ENCODE measurements around the gene PTMA.

Gene PTMA

GRCh38 chr2:231684314-231685223 is 23.8 kb upstream of the PTMA start:
- no peak for TF ChIP-seq CTCF (conservative IDR thresholded peaks at IDR 0.05; ENCODE audit: low read length)
- DNase-seq (ENCODE audit: low read depth): no peak
- H3K4me3 ChIP-seq (ENCODE audit: low read length): no peak overlapping the region

- TF ChIP-seq CTCF (conservative IDR thresholded peaks at IDR 0.05; ENCODE audit: low read length): peak; percentile 8; the same call in 1 of the 2 replicates
- H3K4me3 ChIP-seq (ENCODE audit: low read length): no peak overlapping the region
- no peak for DNase-seq (ENCODE audit: low read depth)
Measured at GRCh38 chr2:231685349-231686191, 22.8 kb upstream of the PTMA start.

- DNase-seq (ENCODE audit: low read depth): no peak
- TF ChIP-seq CTCF (conservative IDR thresholded peaks at IDR 0.05; ENCODE audit: low read length): no peak
- H3K4me3 ChIP-seq (ENCODE audit: low read length): no peak overlapping the region
Measured at GRCh38 chr2:231686192-231687100, 21.9 kb upstream of the PTMA start.

GRCh38 chr2:231687133-231687852 is 21.0 kb upstream of the PTMA start:
- TF ChIP-seq CTCF (conservative IDR thresholded peaks at IDR 0.05; ENCODE audit: low read length): peak; percentile 52
- H3K4me3 ChIP-seq (ENCODE audit: low read length): no peak overlapping the region
- DNase-seq (ENCODE audit: low read depth): no peak

- H3K4me3 ChIP-seq (ENCODE audit: low read length): no peak overlapping the region
- no peak for TF ChIP-seq CTCF (conservative IDR thresholded peaks at IDR 0.05; ENCODE audit: low read length)
- DNase-seq (ENCODE audit: low read depth): no peak
Measured at GRCh38 chr2:231687961-231688360, 20.4 kb upstream of the PTMA start.

- no peak overlapping the region for H3K4me3 ChIP-seq (ENCODE audit: low read length)
- DNase-seq (ENCODE audit: low read depth): no peak
- no peak for TF ChIP-seq CTCF (conservative IDR thresholded peaks at IDR 0.05; ENCODE audit: low read length)
Measured at GRCh38 chr2:231688719-231689118, 19.6 kb upstream of the PTMA start.

Measured in AG10803 (cell line).